A549 (cell line): ENCODE data around the gene CABP4. TPM values are rescaled to one million over a fixed set of nuclear protein-coding genes. Genes with fewer than 3 reads are reported as not detected.

Experiments used
- ATAC-seq, 2 experiments: fragments of 200-7000 bp in 1 of 2; fragments of >200 bp in 1 of 2; cut with Nextera tagmentation in 1 of 2; cut with Tn5 transposase in 1 of 2; 3 replicates each; pipeline versions ENCODE4 v1.8.0 to v1.9.1; 2018 to 2020; ENCODE audit warnings: mild to moderate bottlenecking in 1 of 2, moderate library complexity in 1 of 2
- CTCF ChIA-PET: fragments of 300-600 bp; sonication (Branson Sonifier 250); formaldehyde crosslinking; extraction: SDS; loops from one replicate; lab custom pipeline; 2021; ENCODE audit warnings: antibody characterized with exemption, inconsistent platforms; lab: Yijun Ruan, JAX
- POLR2A ChIA-PET: fragments of 350-600 bp; formaldehyde crosslinking; extraction: SDS; loops from one replicate; lab custom pipeline; 2021; ENCODE audit warnings: antibody characterized with exemption, inconsistent platforms; lab: Yijun Ruan, JAX
- DNase-seq, 2 experiments: peaks; one replicate each; pipeline versions ENCODE4 v3.0.0 to v3.0.0-alpha.2; 2011 to 2016; ENCODE audit warnings: low read depth in 1 of 2, low spot score in 1 of 2
- FAIRE-seq: peaks from 2 replicates; lab custom pipeline; 2011; peaks lifted over from hg19 to GRCh38; lab: Jason Lieb, UNC
- H3K27ac ChIP-seq, 2 experiments: fragments of >200 bp; sonication (Bioruptor Twin); formaldehyde crosslinking; 3 replicates each; pipeline ENCODE4 v1.5.1; 2016 to 2017
- H3K4me1 ChIP-seq: fragments of >200 bp; sonication (Bioruptor Twin); formaldehyde crosslinking; 3 replicates; pipeline ENCODE4 v1.6.1; 2016
- H3K4me2 ChIP-seq: fragments of >200 bp; sonication (Bioruptor Twin); formaldehyde crosslinking; 3 replicates; pipeline ENCODE4 v1.6.1; 2016
- H3K4me3 ChIP-seq: fragments of >200 bp; sonication (Bioruptor Twin); formaldehyde crosslinking; 3 replicates; pipeline ENCODE4 v1.5.1; 2016
- H3K9me3 ChIP-seq: fragments of >200 bp; sonication (Bioruptor Twin); formaldehyde crosslinking; 3 replicates; pipeline ENCODE4 v1.6.1; 2016
- BCL3 ChIP-seq: fragments of >200 bp; sonication (Bioruptor Twin); formaldehyde crosslinking; IDR thresholded peaks from 3 replicates; pipeline ENCODE4 v1.6.1; 2016
- BHLHE40 ChIP-seq: IDR thresholded peaks from 2 replicates; pipeline ENCODE4 v1.6.1; 2012; ENCODE audit warnings: low read depth, low read length, inconsistent platforms
- CBX2 ChIP-seq: fragments of 200-600 bp; sonication (generic); IDR thresholded peaks from 2 replicates; pipeline ENCODE4 v1.6.1; 2016; ENCODE audit warnings: low read depth, mild to moderate bottlenecking, borderline replicate concordance
- CHD2 ChIP-seq: fragments of 150-350 bp; IDR thresholded peaks from 2 replicates; pipeline ENCODE4 v1.6.1; 2014; ENCODE audit warnings: low read length; ENCODE audit not compliant: partially characterized antibody
- CHD4 ChIP-seq: fragments of 200-600 bp; sonication (generic); IDR thresholded peaks from 2 replicates; pipeline ENCODE4 v1.6.1; 2016; ENCODE audit warnings: antibody characterized with exemption, mild to moderate bottlenecking, borderline replicate concordance
- CTCF ChIP-seq: fragments of >200 bp; sonication (Bioruptor Twin); formaldehyde crosslinking; IDR thresholded peaks from 3 replicates; pipeline ENCODE4 v1.5.1; 2016
- E2F6 ChIP-seq: IDR thresholded peaks from 2 replicates; pipeline ENCODE4 v1.6.1; 2012; ENCODE audit warnings: low read depth, borderline replicate concordance
- EHF ChIP-seq: fragments of 250-450 bp; sonication (Bioruptor Pico); IDR thresholded peaks from 2 replicates; pipeline ENCODE4 v1.5.0; 2020; ENCODE audit warnings: mild to moderate bottlenecking
- ELK1 ChIP-seq: fragments of 150-350 bp; IDR thresholded peaks from 2 replicates; pipeline ENCODE4 v1.6.1; 2014; ENCODE audit warnings: low read depth, mild to moderate bottlenecking, low read length
- FOSL2 ChIP-seq, 2 experiments: fragments of 450-650 bp in 1 of 2; fragments of >200 bp in 1 of 2; sonication (Bioruptor Twin) in 1 of 2; formaldehyde crosslinking; IDR thresholded peaks; 2 replicates each; pipeline versions ENCODE4 v1.5.0 to v1.6.1; 2016 to 2020; ENCODE audit warnings: mild to moderate bottlenecking in 1 of 2, moderate library complexity in 1 of 2
- HEYL ChIP-seq: fragments of 250-450 bp; sonication (Bioruptor Pico); IDR thresholded peaks from 2 replicates; pipeline ENCODE4 v1.8.0; 2021; ENCODE audit warnings: mild to moderate bottlenecking, moderate library complexity
- HMGXB4 ChIP-seq: fragments of 250-450 bp; sonication (Bioruptor Pico); IDR thresholded peaks from 2 replicates; pipeline ENCODE4 v1.5.0; 2021; ENCODE audit warnings: mild to moderate bottlenecking, moderate library complexity, borderline replicate concordance
- HOXB13 ChIP-seq: fragments of 250-450 bp; sonication (Bioruptor Pico); IDR thresholded peaks from 2 replicates; pipeline ENCODE4 v1.5.0; 2020; ENCODE audit warnings: low read depth, mild to moderate bottlenecking, moderate library complexity
- HOXB5 ChIP-seq: fragments of 250-450 bp; sonication (Bioruptor Pico); IDR thresholded peaks from 2 replicates; pipeline ENCODE4 v1.5.0; 2020; ENCODE audit warnings: mild to moderate bottlenecking, moderate library complexity
- NPAS2 ChIP-seq: fragments of 250-450 bp; sonication (Bioruptor Pico); IDR thresholded peaks from 2 replicates; pipeline ENCODE4 v1.8.0; 2022; ENCODE audit warnings: mild to moderate bottlenecking, moderate library complexity, borderline replicate concordance
- PBX3 ChIP-seq: IDR thresholded peaks from 2 replicates; pipeline ENCODE4 v1.6.1; 2012
- USF2 ChIP-seq: fragments of 450-650 bp; IDR thresholded peaks from 2 replicates; pipeline ENCODE4 v1.6.1; 2014; ENCODE audit warnings: antibody characterized with exemption
- ZSCAN20 ChIP-seq: fragments of 250-450 bp; sonication (Bioruptor Pico); IDR thresholded peaks from 2 replicates; pipeline ENCODE4 v1.8.0; 2022; ENCODE audit warnings: mild to moderate bottlenecking, moderate library complexity
- WGBS: methylation state at CpG from one replicate; pipeline ENCODE4 v1.1.6; 2017; ENCODE audit errors: missing lambda C conversion rate; 5-methylcytosine and 5-hydroxymethylcytosine counted together
- polyA plus RNA-seq, 4 experiments: library from polyadenylated mRNA; depleted of rRNA in 3 of 4; stranded (reverse); fragments of >200 nt; fragmentation: RNase III in 1 of 4; extraction: RNeasy Plus Mini Kit Qiagen cat#74134 plus additional on column Dnase treatment in 1 of 4; gene quantifications; 2 replicates in 3 of 4; 3 replicates in 1 of 4; pipeline ENCODE4 v1.2.3, GENCODE V29; 2011 to 2017

Gene CABP4
- polyA plus RNA-seq, 2 of the 4 experiments (the other 2 are of a cell fraction) = not detected

- TF ChIP-seq HEYL (CRISPR knock-in tag) = no peak
- TF ChIP-seq FOSL2 (IDR thresholded peaks at IDR 0.05) = no peak
- TF ChIP-seq FOSL2 (CRISPR knock-in tag; IDR thresholded peaks at IDR 0.05) = 0 out of 2 replicates have a peak, but pooled peaks have one; percentile 6
- no peak for TF ChIP-seq CTCF
- no peak for TF ChIP-seq EHF (CRISPR knock-in tag)
- TF ChIP-seq USF2 = no peak
- TF ChIP-seq BCL3 = no peak
- TF ChIP-seq ZSCAN20 (CRISPR knock-in tag) = peak; percentile 72; the same call in 1 of the 2 replicates
- TF ChIP-seq NPAS2 (CRISPR knock-in tag) = 0 out of 2 replicates have a peak, but pooled peaks have one; percentile 18
- no peak for TF ChIP-seq CHD4
- TF ChIP-seq HOXB5 (CRISPR knock-in tag) = no peak
- peak; percentile 100 for TF ChIP-seq E2F6
These were observed 28.0 kb downstream of the CABP4 start, which contains the start of gene AIP (continued) for GRCh38 chr11:67482827-67483798.

GRCh38 chr11:67483831-67484665, 28.9 kb downstream of the CABP4 start:
- Histone ChIP-seq H3K9me3 (no peaks in the 10 kb centered on the region), H3K4me2 (peak overlapping the region; percentile 97), H3K4me1 (peaks cover 11% of the 10 kb centered on the region; the same call in 2 of the 3 replicates), H3K27ac (peak overlapping the region in 1 of 2 experiments; percentile 88; a peak in 2 of 6 replicates), H3K4me3 (no peak overlapping the region)
- WGBS = 87% methylated on average over 16 of the region's 16 CpGs
- TF ChIP-seq HMGXB4 (no peak), CHD2 (no peak), HOXB13 (CRISPR knock-in tag) (no peak), ELK1 (no peak), CBX2 (no peak), PBX3 (no peak), BHLHE40 (no peak)
- ATAC-seq (no peak), DNase-seq (no peak), FAIRE-seq (no peak)
- ChIA-PET POLR2A (interaction anchor here (1.3 kb wide), 1 partner anchor 17 kb away, joined by 3 read pairs; no protein-coding TSS in a partner anchor), CTCF (interaction anchor here (1.3 kb wide), 1 partner anchor 10 kb away, joined by 4 read pairs; no protein-coding TSS in a partner anchor)
